Liver (tissue), 9 donors: ENCODE results near the gene NOC4L. TPM values are rescaled to one million over a fixed set of nuclear protein-coding genes. Genes with fewer than 3 reads are reported as not detected.

ENCODE experiments used
- DNase-seq: peaks from one replicate; pipeline ENCODE4 v3.0.0-alpha.2; 2017; ENCODE audit warnings: low spot score
- H3K27ac ChIP-seq, 2 donors: one replicate each; pipeline ENCODE4 v1.7.0; 2013; ENCODE audit warnings: inconsistent platforms in 2 of 2, low read length in 2 of 2, control low read depth in 1 of 2, low read depth in 1 of 2, mild to moderate bottlenecking in 1 of 2
- H3K27me3 ChIP-seq, 4 donors: one replicate each; pipeline versions ENCODE4 v1.6.1 to v1.7.0; 2013; ENCODE audit warnings: low read length in 3 of 4, inconsistent platforms in 1 of 4, mild to moderate bottlenecking in 1 of 4, moderate library complexity in 1 of 4; ENCODE audit not compliant: control insufficient read depth in 4 of 4, insufficient read depth in 4 of 4
- H3K36me3 ChIP-seq, 4 donors: one replicate each; pipeline versions ENCODE4 v1.6.1 to v1.7.0; 2013; ENCODE audit warnings: low read length in 3 of 4, mild to moderate bottlenecking in 3 of 4, low read depth in 1 of 4, moderate library complexity in 1 of 4; ENCODE audit not compliant: control insufficient read depth in 4 of 4, insufficient read depth in 3 of 4
- H3K4me1 ChIP-seq, 4 donors: one replicate each; pipeline versions ENCODE4 v1.6.1 to v1.7.0; 2013; ENCODE audit warnings: low read length in 3 of 4, mild to moderate bottlenecking in 3 of 4, moderate library complexity in 1 of 4; ENCODE audit not compliant: control insufficient read depth in 4 of 4, insufficient read depth in 4 of 4
- H3K4me3 ChIP-seq, 3 donors: one replicate each; pipeline versions ENCODE4 v1.6.1 to v1.7.0; 2013; ENCODE audit warnings: low read length in 3 of 3, control low read depth in 1 of 3, low read depth in 1 of 3, mild to moderate bottlenecking in 1 of 3
- H3K9ac ChIP-seq, 2 donors: one replicate each; pipeline ENCODE4 v1.7.0; 2013; ENCODE audit warnings: low read length in 2 of 2, mild to moderate bottlenecking in 2 of 2, moderate library complexity in 2 of 2, control low read depth in 1 of 2, low read depth in 1 of 2
- H3K9me3 ChIP-seq, 4 donors: one replicate each; pipeline versions ENCODE4 v1.6.1 to v1.7.0; 2013; ENCODE audit warnings: low read length in 3 of 4; ENCODE audit not compliant: control insufficient read depth in 4 of 4
- ATF3 ChIP-seq: IDR thresholded peaks from 2 replicates; pipeline ENCODE4 v1.6.1; 2016; ENCODE audit warnings: antibody characterized with exemption
- CTCF ChIP-seq: fragments of 150-350 bp; IDR thresholded peaks from 2 replicates; pipeline ENCODE4 v1.5.1; 2017; ENCODE audit warnings: improper control_type of control experiment, low read depth, low read length; ENCODE audit not compliant: missing input control
- EGR1 ChIP-seq, 2 donors: IDR thresholded peaks; 2 replicates each; pipeline ENCODE4 v1.6.1; 2016 to 2018; ENCODE audit warnings: antibody characterized with exemption in 2 of 2, low read depth in 2 of 2
- FOXA1 ChIP-seq: IDR thresholded peaks from 2 replicates; pipeline ENCODE4 v1.6.1; 2016; ENCODE audit warnings: antibody characterized with exemption
- FOXA2 ChIP-seq: IDR thresholded peaks from 2 replicates; pipeline ENCODE4 v1.6.1; 2016; ENCODE audit warnings: antibody characterized with exemption
- GABPA ChIP-seq, 2 donors: IDR thresholded peaks in 1 of 2; conservative IDR thresholded peaks in 1 of 2; 2 replicates each; pipeline ENCODE4 v1.6.1; 2016; ENCODE audit warnings: antibody characterized with exemption in 2 of 2, mild to moderate bottlenecking in 1 of 2, moderate library complexity in 1 of 2
- HNF4A ChIP-seq, 2 donors: conservative IDR thresholded peaks; 2 replicates each; pipeline ENCODE4 v1.6.1; 2016; ENCODE audit warnings: antibody characterized with exemption in 2 of 2, mild to moderate bottlenecking in 2 of 2
- HNF4G ChIP-seq: IDR thresholded peaks from 2 replicates; pipeline ENCODE4 v1.6.1; 2016; ENCODE audit warnings: antibody characterized with exemption
- MAX ChIP-seq: IDR thresholded peaks from 2 replicates; pipeline ENCODE4 v1.6.1; 2016; ENCODE audit warnings: antibody characterized with exemption
- NR2F2 ChIP-seq: IDR thresholded peaks from 2 replicates; pipeline ENCODE4 v1.6.1; 2016; ENCODE audit warnings: antibody characterized with exemption
- RAD21 ChIP-seq, 2 donors: IDR thresholded peaks; 2 replicates each; pipeline ENCODE4 v1.6.1; 2016; ENCODE audit warnings: antibody characterized with exemption in 2 of 2, mild to moderate bottlenecking in 2 of 2
- REST ChIP-seq: IDR thresholded peaks from 2 replicates; pipeline ENCODE4 v1.6.1; 2016; ENCODE audit warnings: antibody characterized with exemption, mild to moderate bottlenecking
- RXRA ChIP-seq, 2 donors: IDR thresholded peaks; 2 replicates each; pipeline ENCODE4 v1.6.1; 2017 to 2018; ENCODE audit warnings: antibody characterized with exemption in 2 of 2, mild to moderate bottlenecking in 1 of 2
- SP1 ChIP-seq: IDR thresholded peaks from 2 replicates; pipeline ENCODE4 v1.6.1; 2018; ENCODE audit warnings: antibody characterized with exemption, mild to moderate bottlenecking
- TAF1 ChIP-seq: conservative IDR thresholded peaks from 2 replicates; pipeline ENCODE4 v1.6.1; 2016; ENCODE audit warnings: antibody characterized with exemption, mild to moderate bottlenecking
- YY1 ChIP-seq: IDR thresholded peaks from 2 replicates; pipeline ENCODE4 v1.6.1; 2016; ENCODE audit warnings: antibody characterized with exemption, mild to moderate bottlenecking
- ZBTB33 ChIP-seq: IDR thresholded peaks from 2 replicates; pipeline ENCODE4 v1.6.1; 2016; ENCODE audit warnings: antibody characterized with exemption
- WGBS: extraction: QIAGEN DNeasy Blood & Tissue Kit; methylation state at CpG from one replicate; pipeline ENCODE4 v1.1.7; 2013; 5-methylcytosine and 5-hydroxymethylcytosine counted together
- polyA plus RNA-seq, 2 donors: library from polyadenylated mRNA; stranded (reverse) in 1 of 2; unstranded in 1 of 2; fragments of 200-250 nt in 1 of 2; fragments of >200 nt in 1 of 2; fragmentation: Nextera tagmentation in 1 of 2; extraction: Ambion mirVana in 1 of 2; gene quantifications; one replicate each; pipeline versions ENCODE4 v1.2.1 to v1.2.3, GENCODE V29; 2013 to 2015
- total RNA-seq, 2 donors: library from RNA; depleted of rRNA; stranded (reverse); fragments of >200 nt; gene quantifications; one replicate each; pipeline ENCODE4 v1.2.3, GENCODE V29; 2014
- donor health status: healthy.
- donor health status: healthy.
- donor health status: healthy.
- donor health status: healthy.
- donor health status: healthy.

NOC4L gene
- total and polyA plus RNA-seq, 4 donors: 6.4 to 11.6 (median 8.4) TPM

- no peak for DNase-seq
- H3K36me3 ChIP-seq: peaks cover 0 to 7% (median 0%) of the 10 kb centered on the region in 4 donors
- H3K4me1 ChIP-seq: peaks cover 2 to 14% (median 11%) of the 10 kb centered on the region in 4 donors
- WGBS: 88% methylated on average over 14 of the region's 14 CpGs
- H3K9ac ChIP-seq: no peak overlapping the region
- H3K27ac ChIP-seq: no peak overlapping the region
- TF ChIP-seq NR2F2 (no peak), CTCF (no peak), REST (no peak), RAD21 (IDR thresholded peaks at IDR 0.05) (no peak), GABPA (IDR thresholded peaks at IDR 0.05 in 1 of 2, conservative IDR thresholded peaks at IDR 0.05 in 1 of 2) (no peak), TAF1 (no peak)
- H3K4me3 ChIP-seq: no peak overlapping the region
- H3K9me3 ChIP-seq: no peaks in the 10 kb centered on the region
- H3K27me3 ChIP-seq: no peaks in the 10 kb centered on the region
These were observed 15.3 kb downstream of the NOC4L start for GRCh38 chr12:132159555-132160003.

GRCh38 chr12:132160016-132160415 is 15.8 kb downstream of the NOC4L start:
- Histone ChIP-seq H3K4me3 (no peak overlapping the region), H3K9me3 (no peaks in the 10 kb centered on the region), H3K27ac (no peak overlapping the region), H3K9ac (no peak overlapping the region), H3K27me3 (no peaks in the 10 kb centered on the region), H3K4me1 (peaks cover 2 to 14% (median 11%) of the 10 kb centered on the region in 4 donors), H3K36me3 (peaks cover 0 to 7% (median 0%) of the 10 kb centered on the region in 4 donors)
- WGBS: 91% methylated on average over 16 of the region's 16 CpGs
- no peak for DNase-seq
- no peak for TF ChIP-seq FOXA2
- no peak for TF ChIP-seq GABPA (IDR thresholded peaks at IDR 0.05 in 1 of 2, conservative IDR thresholded peaks at IDR 0.05 in 1 of 2)
- TF ChIP-seq ATF3: no peak
- no peak for TF ChIP-seq NR2F2
- no peak for TF ChIP-seq SP1
- no peak for TF ChIP-seq ZBTB33
- no peak for TF ChIP-seq EGR1 (IDR thresholded peaks at IDR 0.05; ENCODE audit: low read depth in 2 of 2)
- TF ChIP-seq FOXA1: no peak
- TF ChIP-seq HNF4A (conservative IDR thresholded peaks at IDR 0.05): no peak
- no peak for TF ChIP-seq RXRA (IDR thresholded peaks at IDR 0.05)
- no peak for TF ChIP-seq REST
- no peak for TF ChIP-seq HNF4G
- no peak for TF ChIP-seq RAD21 (IDR thresholded peaks at IDR 0.05)
- TF ChIP-seq MAX: no peak
- TF ChIP-seq YY1: no peak
- TF ChIP-seq TAF1: no peak
